Measurements from ENCODE around the gene MSH3.

DNA sequence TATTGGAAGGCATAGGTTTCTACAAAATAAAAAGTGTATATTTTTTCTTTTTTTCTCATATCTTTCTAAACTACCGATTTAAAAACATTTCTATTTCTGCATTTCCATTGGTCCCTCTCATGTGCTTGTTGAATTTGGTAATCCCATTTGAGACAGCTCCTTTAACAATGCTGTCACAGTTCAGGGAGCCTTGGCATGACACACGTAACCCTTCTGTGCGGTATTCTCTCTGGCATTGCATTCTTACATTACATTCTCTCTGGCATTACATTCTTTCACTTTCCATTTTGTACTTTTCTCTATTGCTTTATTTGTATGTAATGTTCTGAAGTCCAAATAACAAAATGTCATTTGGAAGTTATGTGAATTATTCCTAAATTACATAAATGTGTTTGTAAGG is 155.0 kb downstream of the MSH3 start:
- TF ChIP-seq TSHZ2 (CRISPR knock-in tag; IDR thresholded peaks at IDR 0.05): no peak
- TF ChIP-seq PATZ1 (CRISPR knock-in tag; IDR thresholded peaks at IDR 0.05; ENCODE audit: borderline replicate concordance): no peak
- TF ChIP-seq CSDC2 (CRISPR knock-in tag; IDR thresholded peaks at IDR 0.05): no peak
- TF ChIP-seq CREB5 (CRISPR knock-in tag; IDR thresholded peaks at IDR 0.05; ENCODE audit: low read depth): no peak
- TF ChIP-seq TOX (CRISPR knock-in tag; IDR thresholded peaks at IDR 0.05; ENCODE audit: borderline replicate concordance): no peak
- TF ChIP-seq, protein P1, sequence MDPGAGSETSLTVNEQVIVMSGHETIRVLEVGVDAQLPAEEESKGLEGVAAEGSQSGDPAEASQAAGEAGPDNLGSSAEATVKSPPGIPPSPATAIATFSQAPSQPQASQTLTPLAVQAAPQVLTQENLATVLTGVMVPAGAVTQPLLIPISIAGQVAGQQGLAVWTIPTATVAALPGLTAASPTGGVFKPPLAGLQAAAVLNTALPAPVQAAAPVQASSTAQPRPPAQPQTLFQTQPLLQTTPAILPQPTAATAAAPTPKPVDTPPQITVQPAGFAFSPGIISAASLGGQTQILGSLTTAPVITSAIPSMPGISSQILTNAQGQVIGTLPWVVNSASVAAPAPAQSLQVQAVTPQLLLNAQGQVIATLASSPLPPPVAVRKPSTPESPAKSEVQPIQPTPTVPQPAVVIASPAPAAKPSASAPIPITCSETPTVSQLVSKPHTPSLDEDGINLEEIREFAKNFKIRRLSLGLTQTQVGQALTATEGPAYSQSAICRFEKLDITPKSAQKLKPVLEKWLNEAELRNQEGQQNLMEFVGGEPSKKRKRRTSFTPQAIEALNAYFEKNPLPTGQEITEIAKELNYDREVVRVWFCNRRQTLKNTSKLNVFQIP (CRISPR knock-in tag; IDR thresholded peaks at IDR 0.05; ENCODE audit: borderline replicate concordance, low read depth): no peak

Measured in SK-N-SH treated with all-trans-retinoic acid at 6 μM for 48 hours (cell line).